ENCODE results near the gene BTBD9. TPM values are rescaled to one million over a fixed set of nuclear protein-coding genes. Genes with fewer than 3 reads are reported as not detected.

BTBD9 gene
- total and polyA plus RNA-seq, 7 experiments from 2014 or later, result 12.7 to 58.8 (median 37.8) TPM

DNA sequence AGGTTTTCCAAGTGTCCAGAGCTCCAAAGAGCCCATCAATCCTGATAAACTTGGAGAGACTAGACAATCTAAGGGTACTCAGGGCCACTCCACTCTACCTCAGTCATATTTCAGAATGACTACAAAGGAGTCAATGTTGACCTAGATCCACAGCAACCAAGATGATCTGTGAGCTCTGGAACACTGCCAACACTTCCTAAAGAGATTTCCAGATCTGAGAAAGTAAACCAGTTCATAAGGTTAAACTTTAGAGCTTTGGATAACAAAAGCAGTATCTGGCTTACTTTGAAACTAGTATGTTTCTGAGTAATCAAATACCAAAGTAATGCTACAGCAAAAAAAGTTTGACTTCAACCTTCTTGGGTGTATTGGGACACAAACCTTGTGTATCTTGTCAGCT is 122.7 kb downstream of the BTBD9 start:
- H3K27ac Mint-ChIP-seq, result no peak overlapping the region
- peaks cover 0 to 8% of the 10 kb centered on the region in 2 donors for H3K4me1 ChIP-seq (ENCODE audit: control insufficient read depth in 2 of 2, insufficient read depth in 2 of 2, low read length in 2 of 2)
- no peaks in the 10 kb centered on the region for H3K27me3 Mint-ChIP-seq
- no peak overlapping the region for H3K4me3 ChIP-seq (ENCODE audit: low read length)
- H3K36me3 ChIP-seq (ENCODE audit: control insufficient read depth in 2 of 3, insufficient read depth in 3 of 3, low read length in 3 of 3), result no peaks in the 10 kb centered on the region
- peaks cover 0 to 7% (median 0%) of the 10 kb centered on the region in 5 donors for H3K36me3 Mint-ChIP-seq
- ChIA-PET CTCF (interaction anchor here (0.8 kb wide), 1 partner anchor 14 kb away, joined by 3 read pairs; no protein-coding TSS in a partner anchor), POLR2A (no interaction called here)
- H3K4me1 Mint-ChIP-seq, result peaks cover 11 to 43% (median 20%) of the 10 kb centered on the region in 7 donors
- H3K27ac ChIP-seq (ENCODE audit: low read depth, low read length), result no peak overlapping the region
- H3K4me3 Mint-ChIP-seq, result no peak overlapping the region
- no peak for DNase-seq
- H3K27me3 ChIP-seq (ENCODE audit: control insufficient read depth in 2 of 2, insufficient read depth in 2 of 2, low read length in 2 of 2), result no peaks in the 10 kb centered on the region
- intact Hi-C loops (cut with micrococcal nuclease), result no loop called here
- ATAC-seq, result no peak
- no peaks in the 10 kb centered on the region for H3K9me3 Mint-ChIP-seq
- H3K9me3 ChIP-seq (ENCODE audit: control insufficient read depth in 2 of 3, low read length in 3 of 3), result no peaks in the 10 kb centered on the region

- CTCF ChIA-PET, result interaction anchor here (0.6 to 1.1 kb wide), 4 partner anchors 8 to 804 kb away, joined by 3 read pairs; no protein-coding TSS in a partner anchor
These were observed 125.3 kb downstream of the BTBD9 start for GRCh38 chr6:38514399-38514798.

DNA sequence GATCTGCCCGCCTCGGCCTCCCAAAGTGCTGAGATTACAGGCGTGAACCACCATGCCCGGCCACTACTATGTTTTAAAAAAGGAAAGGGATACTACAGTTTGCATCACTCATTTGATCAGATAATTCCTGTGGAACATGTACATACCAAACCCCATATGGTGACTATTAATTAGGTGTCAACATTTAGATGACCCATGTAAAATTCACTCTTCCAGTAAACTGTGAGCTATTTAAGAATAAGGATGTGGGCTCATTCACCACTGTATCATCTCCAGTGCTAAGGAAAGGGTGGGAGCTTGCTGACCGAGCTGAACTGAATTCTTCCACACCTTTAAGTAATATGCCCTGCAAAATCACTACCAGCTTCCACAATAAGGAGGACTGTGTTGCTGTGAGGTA is 127.5 kb downstream of the BTBD9 start:
- no peaks in the 10 kb centered on the region for H3K27me3 ChIP-seq (ENCODE audit: control insufficient read depth in 2 of 2, insufficient read depth in 2 of 2, low read length in 2 of 2)
- Mint-ChIP-seq H3K9me3 (no peaks in the 10 kb centered on the region), H3K27ac (peak overlapping the region in 1 of 9 donors; percentile 59), H3K36me3 (peaks cover 0 to 7% (median 4%) of the 10 kb centered on the region in 5 donors), H3K4me3 (no peak overlapping the region), H3K4me1 (peaks cover 0 to 20% (median 5%) of the 10 kb centered on the region in 7 donors), H3K27me3 (no peaks in the 10 kb centered on the region)
- H3K4me1 ChIP-seq (ENCODE audit: control insufficient read depth in 2 of 2, insufficient read depth in 2 of 2, low read length in 2 of 2), result no peaks in the 10 kb centered on the region
- ChIA-PET POLR2A (no interaction called here), CTCF (no interaction called here)
- no peaks in the 10 kb centered on the region for H3K36me3 ChIP-seq (ENCODE audit: control insufficient read depth in 2 of 3, insufficient read depth in 3 of 3, low read length in 3 of 3)
- no peak overlapping the region for H3K27ac ChIP-seq (ENCODE audit: low read depth, low read length)
- no peak for ATAC-seq
- intact Hi-C loops (cut with micrococcal nuclease), result no loop called here
- no peak overlapping the region for H3K4me3 ChIP-seq (ENCODE audit: low read length)
- no peaks in the 10 kb centered on the region for H3K9me3 ChIP-seq (ENCODE audit: control insufficient read depth in 2 of 3, low read length in 3 of 3)
- DNase-seq, result no peak

More at GRCh38 chr6:38514399-38514798, 125.3 kb downstream of the BTBD9 start:
- intact Hi-C loops (cut with micrococcal nuclease), result no loop called here
- H3K4me3 ChIP-seq (ENCODE audit: low read length), result no peak overlapping the region
- ATAC-seq (no peak), DNase-seq (no peak)
- H3K4me3 Mint-ChIP-seq, result no peak overlapping the region
- no peaks in the 10 kb centered on the region for H3K36me3 ChIP-seq (ENCODE audit: control insufficient read depth in 2 of 3, insufficient read depth in 3 of 3, low read length in 3 of 3)
- H3K27ac ChIP-seq (ENCODE audit: low read depth, low read length), result no peak overlapping the region
- H3K36me3 Mint-ChIP-seq, result peaks cover 0 to 7% (median 4%) of the 10 kb centered on the region in 5 donors
- no peaks in the 10 kb centered on the region for H3K9me3 Mint-ChIP-seq
- H3K27ac Mint-ChIP-seq, result no peak overlapping the region
- H3K4me1 Mint-ChIP-seq, result peaks cover 11 to 38% (median 17%) of the 10 kb centered on the region in 7 donors
- POLR2A ChIA-PET, result no interaction called here
- no peaks in the 10 kb centered on the region for H3K9me3 ChIP-seq (ENCODE audit: control insufficient read depth in 2 of 3, low read length in 3 of 3)
- H3K4me1 ChIP-seq (ENCODE audit: control insufficient read depth in 2 of 2, insufficient read depth in 2 of 2, low read length in 2 of 2), result peaks cover 0 to 7% of the 10 kb centered on the region in 2 donors
- no peaks in the 10 kb centered on the region for H3K27me3 ChIP-seq (ENCODE audit: control insufficient read depth in 2 of 2, insufficient read depth in 2 of 2, low read length in 2 of 2)
- no peaks in the 10 kb centered on the region for H3K27me3 Mint-ChIP-seq

- H3K4me1 Mint-ChIP-seq, result peaks cover 0 to 8% (median 0%) of the 10 kb centered on the region in 7 donors
- ChIA-PET POLR2A (no interaction called here), CTCF (no interaction called here)
- no peak overlapping the region for H3K4me3 Mint-ChIP-seq
- H3K4me3 ChIP-seq (ENCODE audit: low read length), result no peak overlapping the region
- DNase-seq (no peak), ATAC-seq (no peak)
- intact Hi-C loops (cut with micrococcal nuclease), result no loop called here
- peak overlapping the region in 1 of 9 donors; percentile 65 for H3K27ac Mint-ChIP-seq
- no peaks in the 10 kb centered on the region for H3K4me1 ChIP-seq (ENCODE audit: control insufficient read depth in 2 of 2, insufficient read depth in 2 of 2, low read length in 2 of 2)
- H3K36me3 Mint-ChIP-seq, result peaks cover 0 to 7% (median 4%) of the 10 kb centered on the region in 5 donors
- H3K9me3 Mint-ChIP-seq, result no peaks in the 10 kb centered on the region
- H3K9me3 ChIP-seq (ENCODE audit: control insufficient read depth in 2 of 3, low read length in 3 of 3), result no peaks in the 10 kb centered on the region
- H3K36me3 ChIP-seq (ENCODE audit: control insufficient read depth in 2 of 3, insufficient read depth in 3 of 3, low read length in 3 of 3), result no peaks in the 10 kb centered on the region
- H3K27me3 Mint-ChIP-seq, result no peaks in the 10 kb centered on the region
- H3K27ac ChIP-seq (ENCODE audit: low read depth, low read length), result no peak overlapping the region
- no peaks in the 10 kb centered on the region for H3K27me3 ChIP-seq (ENCODE audit: control insufficient read depth in 2 of 2, insufficient read depth in 2 of 2, low read length in 2 of 2)
These were observed 129.5 kb downstream of the BTBD9 start for GRCh38 chr6:38510205-38510604.

DNA sequence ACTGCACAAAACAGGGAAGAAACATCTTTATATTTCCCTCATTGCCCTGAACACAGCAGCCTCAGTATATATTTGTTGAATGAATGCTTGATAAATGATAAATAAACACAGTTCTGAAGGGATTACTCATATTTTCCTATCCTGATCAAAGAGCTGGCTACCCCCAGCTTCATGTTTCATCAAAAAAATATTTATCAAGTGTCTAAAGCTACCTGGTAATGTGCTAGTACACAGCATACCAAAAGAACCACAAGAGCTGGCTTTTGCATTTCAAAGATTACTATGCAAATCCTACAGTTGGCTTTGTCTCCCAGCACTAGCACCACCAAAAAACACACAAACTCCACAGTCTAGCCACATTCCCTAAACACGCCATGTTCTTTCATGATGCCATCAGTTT is 130.0 kb downstream of the BTBD9 start:
- Histone ChIP-seq H3K36me3 (ENCODE audit: control insufficient read depth in 2 of 3, insufficient read depth in 3 of 3, low read length in 3 of 3) (no peaks in the 10 kb centered on the region), H3K4me3 (ENCODE audit: low read length) (no peak overlapping the region), H3K9me3 (ENCODE audit: control insufficient read depth in 2 of 3, low read length in 3 of 3) (no peaks in the 10 kb centered on the region), H3K4me1 (ENCODE audit: control insufficient read depth in 2 of 2, insufficient read depth in 2 of 2, low read length in 2 of 2) (no peaks in the 10 kb centered on the region), H3K27me3 (ENCODE audit: control insufficient read depth in 2 of 2, insufficient read depth in 2 of 2, low read length in 2 of 2) (no peaks in the 10 kb centered on the region), H3K27ac (ENCODE audit: low read depth, low read length) (no peak overlapping the region)
- H3K27ac Mint-ChIP-seq, result peak overlapping the region in 1 of 9 donors; percentile 65
- intact Hi-C loops (cut with micrococcal nuclease), result no loop called here
- CTCF ChIA-PET, result no interaction called here
- H3K9me3 Mint-ChIP-seq, result no peaks in the 10 kb centered on the region
- no peak overlapping the region for H3K4me3 Mint-ChIP-seq
- peaks cover 0 to 7% (median 4%) of the 10 kb centered on the region in 5 donors for H3K36me3 Mint-ChIP-seq
- no peak for DNase-seq
- POLR2A ChIA-PET, result no interaction called here
- ATAC-seq, result no peak
- H3K4me1 Mint-ChIP-seq, result peaks cover 0 to 5% (median 0%) of the 10 kb centered on the region in 7 donors
- H3K27me3 Mint-ChIP-seq, result no peaks in the 10 kb centered on the region

DNA sequence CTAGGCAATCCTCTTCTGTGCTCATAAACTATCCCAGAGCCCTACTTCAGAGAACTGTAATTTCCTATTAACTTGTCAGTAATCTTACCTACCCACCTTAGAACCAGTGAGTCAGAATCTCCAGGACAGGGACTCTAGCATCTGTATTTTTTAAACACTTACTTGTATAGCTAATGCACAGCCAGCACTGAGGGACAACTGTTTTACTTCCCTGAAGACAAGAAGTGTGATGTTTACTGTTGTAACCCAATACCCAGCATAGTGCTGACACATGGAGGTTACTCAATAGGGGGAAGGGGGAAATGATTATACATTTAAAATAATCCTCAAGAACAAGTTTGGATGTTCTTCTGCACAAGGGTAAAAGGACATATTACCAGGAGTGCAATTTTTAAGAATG is 130.8 kb downstream of the BTBD9 start:
- ChIA-PET CTCF (no interaction called here), POLR2A (no interaction called here)
- H3K4me3 ChIP-seq (ENCODE audit: low read length), result no peak overlapping the region
- H3K4me3 Mint-ChIP-seq, result no peak overlapping the region
- H3K27ac ChIP-seq (ENCODE audit: low read depth, low read length), result no peak overlapping the region
- peaks cover 0 to 6% (median 4%) of the 10 kb centered on the region in 5 donors for H3K36me3 Mint-ChIP-seq
- no peak overlapping the region for H3K27ac Mint-ChIP-seq
- no peaks in the 10 kb centered on the region for H3K9me3 Mint-ChIP-seq
- H3K27me3 Mint-ChIP-seq, result no peaks in the 10 kb centered on the region
- intact Hi-C loops (cut with micrococcal nuclease), result no loop called here
- ATAC-seq (peak; percentile 51), DNase-seq (no peak)
- H3K9me3 ChIP-seq (ENCODE audit: control insufficient read depth in 2 of 3, low read length in 3 of 3), result no peaks in the 10 kb centered on the region
- H3K36me3 ChIP-seq (ENCODE audit: control insufficient read depth in 2 of 3, insufficient read depth in 3 of 3, low read length in 3 of 3), result no peaks in the 10 kb centered on the region
- no peaks in the 10 kb centered on the region for H3K27me3 ChIP-seq (ENCODE audit: control insufficient read depth in 2 of 2, insufficient read depth in 2 of 2, low read length in 2 of 2)
- H3K4me1 ChIP-seq (ENCODE audit: control insufficient read depth in 2 of 2, insufficient read depth in 2 of 2, low read length in 2 of 2), result no peaks in the 10 kb centered on the region
- peaks cover 0 to 5% (median 0%) of the 10 kb centered on the region in 7 donors for H3K4me1 Mint-ChIP-seq

GRCh38 chr6:38508286-38508685 is 131.4 kb downstream of the BTBD9 start:
- no peaks in the 10 kb centered on the region for H3K9me3 ChIP-seq (ENCODE audit: control insufficient read depth in 2 of 3, low read length in 3 of 3)
- ChIA-PET POLR2A (no interaction called here), CTCF (no interaction called here)
- intact Hi-C loops (cut with micrococcal nuclease), result no loop called here
- no peaks in the 10 kb centered on the region for H3K4me1 ChIP-seq (ENCODE audit: control insufficient read depth in 2 of 2, insufficient read depth in 2 of 2, low read length in 2 of 2)
- no peaks in the 10 kb centered on the region for H3K27me3 Mint-ChIP-seq
- no peak overlapping the region for H3K27ac ChIP-seq (ENCODE audit: low read depth, low read length)
- H3K27ac Mint-ChIP-seq, result no peak overlapping the region
- no peak for DNase-seq
- H3K36me3 ChIP-seq (ENCODE audit: control insufficient read depth in 2 of 3, insufficient read depth in 3 of 3, low read length in 3 of 3), result no peaks in the 10 kb centered on the region
- H3K4me3 Mint-ChIP-seq, result no peak overlapping the region
- H3K4me1 Mint-ChIP-seq, result peaks cover 0 to 5% (median 0%) of the 10 kb centered on the region in 7 donors
- no peaks in the 10 kb centered on the region for H3K9me3 Mint-ChIP-seq
- H3K27me3 ChIP-seq (ENCODE audit: control insufficient read depth in 2 of 2, insufficient read depth in 2 of 2, low read length in 2 of 2), result no peaks in the 10 kb centered on the region
- peaks cover 0 to 6% (median under 1%) of the 10 kb centered on the region in 5 donors for H3K36me3 Mint-ChIP-seq
- no peak for ATAC-seq
- no peak overlapping the region for H3K4me3 ChIP-seq (ENCODE audit: low read length)

Data from naive thymus-derived CD4-positive, alpha-beta T cell (primary cell).